Erythroblast (primary cell): Measurements from ENCODE around the gene AFDN.

Source experiments
- GATA1 ChIP-seq: IDR thresholded peaks from 2 replicates; pipeline ENCODE4 v1.6.1; 2011; ENCODE audit warnings: low read depth, mild to moderate bottlenecking, control low read depth, low read length, moderate library complexity
- POLR2A ChIP-seq: IDR thresholded peaks from 2 replicates; pipeline ENCODE4 v1.6.1; 2011; ENCODE audit warnings: mild to moderate bottlenecking, low read length

GRCh38 chr6:168013250-168013915 lies 186.7 kb downstream of the AFDN start:
- TF ChIP-seq POLR2A (no peak), GATA1 (no peak)
